Nephron (organoid): ENCODE data around the gene AEN.
"Not testable (repeated sequence)": the region's sequence is repeated elsewhere in the genome, so short reads cannot be mapped to it uniquely, and the experiment has no call there.

ENCODE experiments used
- H3K27ac Mint-ChIP-seq, 3 experiments: 2 replicates each; pipeline ENCODE4 v1.8.0; 2020; ENCODE audit warnings: mixed read lengths in 3 of 3, mild to moderate bottlenecking in 2 of 3, moderate library complexity in 1 of 3
- H3K27me3 Mint-ChIP-seq: 2 replicates; pipeline ENCODE4 v1.8.0; 2021; ENCODE audit warnings: low read depth, mild to moderate bottlenecking, moderate library complexity, mixed read lengths
- H3K36me3 Mint-ChIP-seq: 2 replicates; pipeline ENCODE4 v1.8.0; 2020; ENCODE audit warnings: low read depth, mixed read lengths
- H3K4me1 Mint-ChIP-seq: 2 replicates; pipeline ENCODE4 v1.8.0; 2020; ENCODE audit warnings: mixed read lengths
- H3K4me3 Mint-ChIP-seq, 3 experiments: 2 replicates each; pipeline ENCODE4 v1.8.0; 2020; ENCODE audit warnings: mild to moderate bottlenecking in 3 of 3, mixed read lengths in 3 of 3, moderate library complexity in 2 of 3
- H3K9me3 Mint-ChIP-seq: 2 replicates; pipeline ENCODE4 v1.8.0; 2020; ENCODE audit warnings: mixed read lengths
- TF ChIP-seq, protein P1 (sequence below), 3 experiments: fragments of 200-600 bp; sonication (generic); IDR thresholded peaks; one replicate each; pipeline ENCODE4 v1.5.0; 2021; ENCODE audit warnings: antibody characterized with exemption in 3 of 3; ENCODE audit not compliant: unreplicated experiment in 3 of 3

The AEN gene

DNA sequence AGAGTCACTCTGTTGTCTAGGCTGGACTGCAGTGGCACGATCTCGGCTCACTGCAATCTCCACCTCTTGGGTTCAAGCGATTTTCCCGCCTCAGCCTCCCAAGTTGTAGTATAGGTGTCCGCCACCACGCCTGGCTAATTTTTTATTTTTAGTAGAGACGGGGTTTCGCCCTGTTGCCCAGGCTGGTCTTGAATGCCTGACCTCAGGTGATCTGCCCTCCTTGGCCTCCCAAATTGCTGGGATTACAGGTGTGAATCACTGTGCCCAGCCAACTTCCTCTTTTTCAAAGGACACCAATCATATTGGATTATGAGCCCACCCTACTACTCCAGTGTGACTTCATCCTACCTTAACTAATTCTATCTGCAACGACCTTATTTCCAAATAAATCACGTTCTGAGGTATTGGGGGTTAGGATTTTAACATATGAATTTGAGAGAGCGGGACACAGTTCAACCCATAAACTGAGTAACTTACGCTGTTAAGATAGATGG lies 20.9 kb downstream of the AEN start:
- TF ChIP-seq, protein P1, sequence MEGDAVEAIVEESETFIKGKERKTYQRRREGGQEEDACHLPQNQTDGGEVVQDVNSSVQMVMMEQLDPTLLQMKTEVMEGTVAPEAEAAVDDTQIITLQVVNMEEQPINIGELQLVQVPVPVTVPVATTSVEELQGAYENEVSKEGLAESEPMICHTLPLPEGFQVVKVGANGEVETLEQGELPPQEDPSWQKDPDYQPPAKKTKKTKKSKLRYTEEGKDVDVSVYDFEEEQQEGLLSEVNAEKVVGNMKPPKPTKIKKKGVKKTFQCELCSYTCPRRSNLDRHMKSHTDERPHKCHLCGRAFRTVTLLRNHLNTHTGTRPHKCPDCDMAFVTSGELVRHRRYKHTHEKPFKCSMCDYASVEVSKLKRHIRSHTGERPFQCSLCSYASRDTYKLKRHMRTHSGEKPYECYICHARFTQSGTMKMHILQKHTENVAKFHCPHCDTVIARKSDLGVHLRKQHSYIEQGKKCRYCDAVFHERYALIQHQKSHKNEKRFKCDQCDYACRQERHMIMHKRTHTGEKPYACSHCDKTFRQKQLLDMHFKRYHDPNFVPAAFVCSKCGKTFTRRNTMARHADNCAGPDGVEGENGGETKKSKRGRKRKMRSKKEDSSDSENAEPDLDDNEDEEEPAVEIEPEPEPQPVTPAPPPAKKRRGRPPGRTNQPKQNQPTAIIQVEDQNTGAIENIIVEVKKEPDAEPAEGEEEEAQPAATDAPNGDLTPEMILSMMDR (IDR thresholded peaks at IDR 0.05; ENCODE audit: unreplicated experiment in 3 of 3): no peak
- H3K36me3 Mint-ChIP-seq: no peaks in the 10 kb centered on the region
- H3K4me3 Mint-ChIP-seq: no peak overlapping the region
- no peaks in the 10 kb centered on the region for H3K9me3 Mint-ChIP-seq
- H3K27me3 Mint-ChIP-seq: peaks cover 12% of the 10 kb centered on the region
- H3K27ac Mint-ChIP-seq: no peak overlapping the region
- H3K4me1 Mint-ChIP-seq: peaks cover 6% of the 10 kb centered on the region

DNA sequence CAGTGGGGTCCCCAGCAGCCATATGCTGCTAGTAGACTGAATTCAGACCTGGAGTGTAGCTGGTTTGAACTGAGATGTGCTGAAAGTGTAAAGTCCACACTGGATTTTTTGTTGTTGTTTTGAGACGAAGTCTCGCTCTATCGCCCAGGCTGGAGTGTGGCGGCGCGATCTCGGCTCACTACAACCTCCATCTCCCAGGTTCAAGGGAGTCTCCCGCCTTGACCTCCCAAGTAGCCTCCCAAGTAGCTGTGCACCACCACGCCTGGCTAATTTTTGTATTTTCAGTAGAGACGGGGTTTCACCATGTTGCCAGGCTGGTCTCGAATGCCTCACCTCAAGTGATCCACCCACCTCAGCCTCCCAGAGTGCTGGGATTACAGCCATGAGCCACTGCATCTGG lies 21.4 kb downstream of the AEN start:
- H3K4me3 Mint-ChIP-seq, H3K9me3 Mint-ChIP-seq, H3K27ac Mint-ChIP-seq, H3K36me3 Mint-ChIP-seq, H3K4me1 Mint-ChIP-seq: not testable (repeated sequence)
- peaks cover 12% of the 10 kb centered on the region for H3K27me3 Mint-ChIP-seq

DNA sequence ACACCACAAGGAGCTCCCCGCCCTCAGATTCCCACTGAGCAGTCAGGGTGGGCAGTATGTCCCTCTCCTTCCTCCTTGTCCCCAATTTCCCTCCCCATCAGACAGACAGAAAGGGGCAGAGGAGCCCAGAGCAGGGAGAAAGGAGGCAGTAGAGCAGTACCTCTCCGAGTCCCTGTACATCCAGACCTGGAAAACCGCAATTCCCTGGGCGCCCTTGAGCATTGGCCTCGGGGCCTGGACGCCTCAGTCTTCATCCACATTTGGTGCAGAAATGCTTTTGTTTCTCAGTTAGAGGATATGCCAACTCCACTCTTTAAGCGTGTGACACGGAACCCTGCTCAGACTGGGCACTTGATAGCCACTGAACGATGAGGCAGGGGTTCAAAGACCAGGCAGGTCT lies 23.6 kb downstream of the AEN start:
- Mint-ChIP-seq H3K27ac (no peak overlapping the region), H3K36me3 (no peaks in the 10 kb centered on the region), H3K9me3 (no peaks in the 10 kb centered on the region), H3K4me3 (no peak overlapping the region), H3K4me1 (peaks cover 6% of the 10 kb centered on the region), H3K27me3 (peaks cover 4% of the 10 kb centered on the region)
- TF ChIP-seq, protein P1 (IDR thresholded peaks at IDR 0.05; ENCODE audit: unreplicated experiment in 3 of 3): no peak

DNA sequence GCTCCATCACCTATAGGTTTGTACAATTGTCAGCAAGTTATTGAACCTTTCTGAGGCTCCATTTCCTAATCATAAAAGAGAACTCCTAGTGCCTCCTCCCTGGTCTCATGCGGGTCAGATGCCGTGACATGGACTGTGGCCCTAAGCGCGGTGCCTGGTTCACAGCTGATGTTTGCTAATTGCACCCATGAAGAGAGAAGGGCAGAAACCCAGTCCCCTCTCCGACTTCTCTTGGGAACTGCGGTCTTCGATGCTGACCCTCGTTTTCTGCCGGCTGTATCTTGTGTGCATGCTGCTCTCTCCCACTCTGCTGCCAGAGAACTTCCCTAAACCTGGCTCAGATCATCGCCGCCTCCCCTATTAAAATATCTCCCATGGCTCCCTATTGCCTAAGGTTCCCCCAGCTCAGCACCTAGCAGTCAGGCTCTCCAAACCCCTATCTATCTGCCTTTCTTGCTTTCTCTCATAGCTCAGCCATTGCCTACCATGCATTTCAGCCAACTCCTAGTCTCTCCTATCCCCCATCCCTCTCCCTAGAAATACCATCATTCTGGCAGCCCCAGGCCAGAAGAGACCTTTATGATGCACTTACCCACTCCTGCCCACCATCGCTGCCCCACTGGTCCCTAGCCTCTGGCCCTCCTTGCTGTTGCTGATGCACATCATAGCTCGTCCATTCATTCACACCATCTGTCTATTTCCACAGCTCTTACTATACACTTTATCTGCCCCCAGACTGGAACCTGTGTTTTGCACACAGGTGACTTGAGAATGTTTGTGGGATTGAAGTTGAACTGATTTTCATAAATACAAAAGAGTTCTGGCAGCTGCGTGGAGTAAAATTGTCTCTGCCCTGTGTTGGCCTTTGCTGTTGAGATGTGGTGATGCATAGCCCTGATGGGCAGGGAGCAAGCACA lies 24.3 kb downstream of the AEN start:
- Mint-ChIP-seq H3K27ac (no peak overlapping the region), H3K4me3 (no peak overlapping the region), H3K36me3 (no peaks in the 10 kb centered on the region), H3K27me3 (no peaks in the 10 kb centered on the region), H3K4me1 (peaks cover 6% of the 10 kb centered on the region), H3K9me3 (no peaks in the 10 kb centered on the region)
- TF ChIP-seq, protein P1 (IDR thresholded peaks at IDR 0.05; ENCODE audit: unreplicated experiment in 3 of 3): no peak

DNA sequence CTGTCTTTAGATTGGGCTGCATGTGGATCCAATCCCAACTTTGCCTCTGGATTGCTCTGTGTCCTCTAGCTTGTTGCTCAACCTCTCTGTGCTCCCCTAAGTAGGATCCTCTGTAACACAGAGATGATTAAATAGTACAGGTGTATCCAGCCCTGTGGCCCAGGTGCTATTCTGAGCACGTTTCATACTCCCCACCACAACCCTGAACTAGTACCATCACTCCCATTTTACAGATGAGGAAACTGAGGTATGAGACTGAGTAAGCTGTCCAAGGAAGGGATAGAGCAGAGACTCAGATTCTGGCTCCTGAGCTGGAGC lies 24.9 kb downstream of the AEN start:
- peaks cover 6% of the 10 kb centered on the region for H3K4me1 Mint-ChIP-seq
- no peaks in the 10 kb centered on the region for H3K9me3 Mint-ChIP-seq
- H3K4me3 Mint-ChIP-seq: no peak overlapping the region
- H3K36me3 Mint-ChIP-seq: no peaks in the 10 kb centered on the region
- no peak overlapping the region for H3K27ac Mint-ChIP-seq
- TF ChIP-seq, protein P1 (IDR thresholded peaks at IDR 0.05; ENCODE audit: unreplicated experiment in 3 of 3): no peak
- no peaks in the 10 kb centered on the region for H3K27me3 Mint-ChIP-seq

DNA sequence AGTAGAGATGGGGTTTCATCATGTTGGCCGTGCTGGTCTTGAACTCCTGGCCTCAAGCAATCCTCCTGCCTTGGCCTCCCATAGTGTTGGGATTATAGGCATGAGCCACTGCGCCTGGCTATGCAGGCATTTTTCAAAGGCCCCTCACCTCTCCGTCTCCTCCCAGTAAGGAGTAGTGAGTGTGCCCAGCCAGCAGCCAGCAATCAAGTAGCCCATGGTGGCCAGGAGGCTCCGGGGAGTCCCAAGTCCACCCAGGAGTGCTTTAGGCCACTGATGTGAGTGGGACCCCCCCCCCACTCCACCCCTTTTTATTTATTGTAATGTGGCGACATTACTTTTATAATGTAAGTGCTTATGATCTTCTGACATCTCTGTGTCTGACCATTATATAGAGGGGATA lies 25.8 kb downstream of the AEN start:
- Mint-ChIP-seq H3K4me3 (no peak overlapping the region), H3K27me3 (no peaks in the 10 kb centered on the region), H3K36me3 (no peaks in the 10 kb centered on the region), H3K4me1 (peaks cover 6% of the 10 kb centered on the region), H3K27ac (no peak overlapping the region), H3K9me3 (no peaks in the 10 kb centered on the region)
- TF ChIP-seq, protein P1 (IDR thresholded peaks at IDR 0.05; ENCODE audit: unreplicated experiment in 3 of 3): no peak
